Left colon (tissue), 2 donors: ENCODE results near the gene FBXO22. TPM values are rescaled to one million over a fixed set of nuclear protein-coding genes. Genes with fewer than 3 reads are reported as not detected.
"Not testable (repeated sequence)": the region's sequence is repeated elsewhere in the genome, so short reads cannot be mapped to it uniquely, and the experiment has no call there.

ENCODE experiments used
- ATAC-seq: fragments of 200-7000 bp; cut with Tn5 transposase; one replicate; pipeline ENCODE4 v1.9.1; 2020; ENCODE audit warnings: mild to moderate bottlenecking, moderate library complexity
- DNase-seq, 2 donors: peaks; one replicate each; pipeline ENCODE4 v3.0.0-alpha.2; 2020
- intact Hi-C, 2 donors: fragments of 100-400 bp; cut with DNase I in 1 of 2; cut with micrococcal nuclease in 1 of 2; formaldehyde crosslinking; loops; one replicate each; pipeline versions ENCODE4 v1.11.2 to v1.14.0; 2022; cut with DNase I, micrococcal nuclease
- total RNA-seq, 2 donors: library from RNA; stranded (reverse); fragmentation: NEBNext Ultra II Directional; extraction: Animal tissue kit (Norgen Biotek cat#: 25700); gene quantifications; one replicate each; pipeline ENCODE4 v1.2.1, GENCODE V29; 2021
- donor health status: DM: no; HTN: no; CAD: no.
- donor health status: DM: yes; HTN: yes; CAD: no.

Gene FBXO22
- total RNA-seq, 2 donors from 2014 or later: 20.9 to 24.8 TPM

- ATAC-seq: no peak
- intact Hi-C loops: no loop called here
Measured at GRCh38 chr15:75905231-75905630, 1.6 kb downstream of the FBXO22 start.

GRCh38 chr15:75910355-75910754, 6.7 kb downstream of the FBXO22 start:
- intact Hi-C loops, ATAC-seq, DNase-seq: not testable (repeated sequence)

More at GRCh38 chr15:75905231-75905630, 1.6 kb downstream of the FBXO22 start:
- DNase-seq: no peak

GRCh38 chr15:75916978-75917377, 13.3 kb downstream of the FBXO22 start:
- intact Hi-C loops: no loop called here
- DNase-seq (no peak), ATAC-seq (no peak)

GRCh38 chr15:75918135-75918534, 14.5 kb downstream of the FBXO22 start:
- no peak for DNase-seq
- intact Hi-C loops: no loop called here
- no peak for ATAC-seq

- ATAC-seq: no peak
- intact Hi-C loops: no loop called here
- no peak for DNase-seq
Measured at GRCh38 chr15:75920079-75920478, 16.4 kb downstream of the FBXO22 start.

GRCh38 chr15:75921732-75922703, 18.3 kb downstream of the FBXO22 start:
- DNase-seq (peak; percentile 67 to 69), ATAC-seq (peak; percentile 91)
- intact Hi-C loops: no loop called here

- intact Hi-C loops: no loop called here
- no peak for DNase-seq
- no peak for ATAC-seq
Measured at GRCh38 chr15:75923756-75924155, 20.1 kb downstream of the FBXO22 start.

- intact Hi-C loops: no loop called here
- no peak for ATAC-seq
- no peak for DNase-seq
Measured at GRCh38 chr15:75924576-75924975, 20.9 kb downstream of the FBXO22 start.

GRCh38 chr15:75925440-75925839, 21.8 kb downstream of the FBXO22 start:
- intact Hi-C loops: no loop called here
- ATAC-seq: no peak
- DNase-seq: no peak

- intact Hi-C loops: no loop called here
- DNase-seq: no peak
- no peak for ATAC-seq
Measured at GRCh38 chr15:75926931-75927330, 23.3 kb downstream of the FBXO22 start.

GRCh38 chr15:75927601-75928000, 23.9 kb downstream of the FBXO22 start:
- ATAC-seq (no peak), DNase-seq (no peak)
- intact Hi-C loops: no loop called here

GRCh38 chr15:75928680-75929608, 25.3 kb downstream of the FBXO22 start:
- intact Hi-C loops: no loop called here
- ATAC-seq (peak; percentile 76), DNase-seq (peak in 1 of 2 donors; percentile 46)

GRCh38 chr15:75929799-75930565, 26.3 kb downstream of the FBXO22 start:
- ATAC-seq (no peak), DNase-seq (no peak)
- intact Hi-C loops: no loop called here

- DNase-seq (no peak), ATAC-seq (no peak)
- intact Hi-C loops: no loop called here
Measured at GRCh38 chr15:75930866-75931265, 27.2 kb downstream of the FBXO22 start.

GRCh38 chr15:75942464-75942863, 38.8 kb downstream of the FBXO22 start:
- DNase-seq: no peak
- no peak for ATAC-seq
- intact Hi-C loops: no loop called here

GRCh38 chr15:75943246-75943645, 39.6 kb downstream of the FBXO22 start:
- intact Hi-C loops: no loop called here
- DNase-seq: no peak
- ATAC-seq: no peak

- ATAC-seq: no peak
- intact Hi-C loops: no loop called here
- DNase-seq: no peak
Measured at GRCh38 chr15:75943713-75944215, 40.1 kb downstream of the FBXO22 start.

- ATAC-seq (no peak), DNase-seq (no peak)
- intact Hi-C loops: no loop called here
Measured at GRCh38 chr15:75945953-75946352, 42.3 kb downstream of the FBXO22 start.

GRCh38 chr15:75947092-75947491, 43.4 kb downstream of the FBXO22 start:
- no peak for ATAC-seq
- no peak for DNase-seq
- intact Hi-C loops: no loop called here
